Type B pancreatic cell (in vitro differentiated cells): ENCODE measurements around the gene PRPSAP1. TPM values are rescaled to one million over a fixed set of nuclear protein-coding genes. Genes with fewer than 3 reads are reported as not detected.
A peak's percentile ranks its signal among the peaks of the same experiment; 100 is the strongest.

Experiments used
- DNase-seq: peaks from one replicate; pipeline ENCODE4 v3.0.0; 2021; ENCODE audit warnings: mixed read lengths; ENCODE audit not compliant: unreplicated experiment; ENCODE audit errors: extremely low spot score
- H3K27ac Mint-ChIP-seq: 2 replicates; pipeline ENCODE4 v1.8.0; 2021; ENCODE audit warnings: mild to moderate bottlenecking, mixed read lengths
- H3K27me3 Mint-ChIP-seq: 2 replicates; pipeline ENCODE4 v1.8.0; 2021; ENCODE audit warnings: mixed read lengths
- H3K36me3 Mint-ChIP-seq: 2 replicates; pipeline ENCODE4 v1.8.0; 2021; ENCODE audit warnings: mixed read lengths
- H3K4me1 Mint-ChIP-seq: one replicate; pipeline ENCODE4 v1.8.0; 2021; ENCODE audit warnings: mixed read lengths; ENCODE audit not compliant: unreplicated experiment
- H3K4me3 Mint-ChIP-seq: 2 replicates; pipeline ENCODE4 v1.8.0; 2021; ENCODE audit warnings: mild to moderate bottlenecking, mixed read lengths
- H3K9me3 Mint-ChIP-seq: 2 replicates; pipeline ENCODE4 v1.8.0; 2021; ENCODE audit warnings: mixed read lengths
- CTCF ChIP-seq: fragments of 200-600 bp; sonication (generic); conservative IDR thresholded peaks from 2 replicates; pipeline ENCODE4 v1.5.0; 2021; ENCODE audit warnings: antibody characterized with exemption, mild to moderate bottlenecking
- total RNA-seq: library from RNA; stranded (reverse); gene quantifications from 2 replicates; pipeline ENCODE4 v1.2.1, GENCODE V29; 2021; ENCODE audit warnings: low replicate concordance

The PRPSAP1 gene
- total RNA-seq, 1 donor from 2014 or later = 82.0 TPM

GRCh38 chr17:76397687-76398522, 44.2 kb upstream of the PRPSAP1 start:
- Mint-ChIP-seq H3K27ac (peak overlapping the region; percentile 48), H3K9me3 (no peaks in the 10 kb centered on the region), H3K4me3 (no peak overlapping the region), H3K36me3 (peaks cover 29% of the 10 kb centered on the region), H3K4me1 (peaks cover 5% of the 10 kb centered on the region), H3K27me3 (no peaks in the 10 kb centered on the region)
- TF ChIP-seq CTCF = peak; percentile 96
- DNase-seq = peak; percentile 93

GRCh38 chr17:76397184-76397583, 43.5 kb upstream of the PRPSAP1 start:
- H3K4me1 Mint-ChIP-seq = peaks cover 5% of the 10 kb centered on the region
- no peak for TF ChIP-seq CTCF
- H3K27ac Mint-ChIP-seq = no peak overlapping the region
- no peak for DNase-seq
- no peaks in the 10 kb centered on the region for H3K9me3 Mint-ChIP-seq
- no peak overlapping the region for H3K4me3 Mint-ChIP-seq
- no peaks in the 10 kb centered on the region for H3K27me3 Mint-ChIP-seq
- H3K36me3 Mint-ChIP-seq = peaks cover 23% of the 10 kb centered on the region

- Mint-ChIP-seq H3K9me3 (no peaks in the 10 kb centered on the region), H3K27me3 (no peaks in the 10 kb centered on the region), H3K27ac (no peak overlapping the region), H3K36me3 (peaks cover 16% of the 10 kb centered on the region), H3K4me1 (peaks cover 5% of the 10 kb centered on the region), H3K4me3 (no peak overlapping the region)
- no peak for DNase-seq
- TF ChIP-seq CTCF = no peak
Observed at GRCh38 chr17:76395980-76396379, 42.3 kb upstream of the PRPSAP1 start.

GRCh38 chr17:76394166-76394565, 40.5 kb upstream of the PRPSAP1 start:
- H3K4me1 Mint-ChIP-seq = peaks cover 10% of the 10 kb centered on the region
- DNase-seq = no peak
- H3K36me3 Mint-ChIP-seq = peaks cover 13% of the 10 kb centered on the region
- no peaks in the 10 kb centered on the region for H3K27me3 Mint-ChIP-seq
- H3K27ac Mint-ChIP-seq = peak overlapping the region; percentile 90
- no peaks in the 10 kb centered on the region for H3K9me3 Mint-ChIP-seq
- no peak for TF ChIP-seq CTCF
- peak overlapping the region; percentile 39 for H3K4me3 Mint-ChIP-seq

GRCh38 chr17:76391200-76391715, 37.5 kb upstream of the PRPSAP1 start:
- TF ChIP-seq CTCF = no peak
- Mint-ChIP-seq H3K27ac (no peak overlapping the region), H3K36me3 (peaks cover 8% of the 10 kb centered on the region)

More at GRCh38 chr17:76391200-76391715, 37.5 kb upstream of the PRPSAP1 start:
- H3K4me1 Mint-ChIP-seq = peaks cover 10% of the 10 kb centered on the region
- no peaks in the 10 kb centered on the region for H3K27me3 Mint-ChIP-seq
- no peak overlapping the region for H3K4me3 Mint-ChIP-seq
- DNase-seq = no peak
- H3K9me3 Mint-ChIP-seq = no peaks in the 10 kb centered on the region
